Measurements from ENCODE around the gene LRRC2. TPM values are rescaled to one million over a fixed set of nuclear protein-coding genes. Genes with fewer than 3 reads are reported as not detected.

Gene LRRC2
- total and polyA plus RNA-seq, 5 experiments from 2014 or later: 0.26 to 0.33 TPM; not detected in 3

DNA sequence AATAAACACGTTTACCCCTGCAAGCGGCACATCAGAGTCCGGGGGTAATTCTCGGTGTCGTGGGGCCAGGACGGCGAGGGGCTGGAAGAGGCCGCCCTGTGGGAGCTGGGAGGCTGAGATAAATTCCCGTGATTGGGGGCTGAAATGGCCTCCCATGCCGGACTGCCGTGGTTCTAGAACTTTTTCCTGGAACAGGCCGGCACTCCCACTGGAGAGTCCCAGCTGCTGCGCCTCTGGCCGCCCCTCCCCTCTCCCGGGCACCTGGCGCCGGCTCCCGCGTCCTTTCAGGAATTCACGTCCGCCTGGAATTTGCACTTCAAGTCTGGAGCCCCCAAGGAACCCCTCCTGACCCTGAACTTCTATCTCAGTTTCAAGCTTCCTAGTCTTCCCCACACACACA, 10.8 kb upstream of the LRRC2 start:
- Mint-ChIP-seq H3K4me1 (peaks cover 4 to 11% (median 8%) of the 10 kb centered on the region in 4 donors), H3K27me3 (peaks cover 0 to 10% (median 3%) of the 10 kb centered on the region in 5 donors), H3K27ac (peak overlapping the region in 1 of 10 donors; percentile 21), H3K36me3 (no peaks in the 10 kb centered on the region), H3K9me3 (no peaks in the 10 kb centered on the region), H3K4me3 (no peak overlapping the region)
- POLR2A ChIA-PET: no interaction called here
- ATAC-seq (no peak), DNase-seq (no peak)

DNA sequence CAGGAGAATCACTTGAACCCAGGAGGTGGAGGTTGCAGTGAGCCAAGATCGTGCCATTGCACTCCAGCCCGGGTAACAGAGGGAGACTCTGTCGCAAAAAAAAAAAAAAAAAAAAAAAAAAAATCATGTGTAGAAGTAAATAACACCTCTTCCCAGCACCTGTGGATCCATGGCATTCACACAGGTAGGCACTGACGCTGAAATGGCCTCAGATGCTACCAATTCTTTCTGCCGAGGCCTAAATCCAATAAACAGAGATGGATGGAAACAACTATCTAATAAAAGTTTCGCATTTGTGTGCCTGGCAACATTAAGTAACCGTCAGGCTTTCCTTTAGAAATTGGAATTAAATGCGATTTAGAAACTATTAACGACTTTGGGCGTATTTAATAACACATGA, 10.3 kb upstream of the LRRC2 start:
- Mint-ChIP-seq H3K36me3 (no peaks in the 10 kb centered on the region), H3K4me1 (peaks cover 4 to 11% (median 8%) of the 10 kb centered on the region in 4 donors), H3K27me3 (peaks cover 0 to 10% (median 3%) of the 10 kb centered on the region in 5 donors), H3K4me3 (no peak overlapping the region), H3K27ac (peak overlapping the region in 1 of 10 donors; percentile 40), H3K9me3 (no peaks in the 10 kb centered on the region)
- ATAC-seq (no peak), DNase-seq (no peak)
- POLR2A ChIA-PET: no interaction called here

DNA sequence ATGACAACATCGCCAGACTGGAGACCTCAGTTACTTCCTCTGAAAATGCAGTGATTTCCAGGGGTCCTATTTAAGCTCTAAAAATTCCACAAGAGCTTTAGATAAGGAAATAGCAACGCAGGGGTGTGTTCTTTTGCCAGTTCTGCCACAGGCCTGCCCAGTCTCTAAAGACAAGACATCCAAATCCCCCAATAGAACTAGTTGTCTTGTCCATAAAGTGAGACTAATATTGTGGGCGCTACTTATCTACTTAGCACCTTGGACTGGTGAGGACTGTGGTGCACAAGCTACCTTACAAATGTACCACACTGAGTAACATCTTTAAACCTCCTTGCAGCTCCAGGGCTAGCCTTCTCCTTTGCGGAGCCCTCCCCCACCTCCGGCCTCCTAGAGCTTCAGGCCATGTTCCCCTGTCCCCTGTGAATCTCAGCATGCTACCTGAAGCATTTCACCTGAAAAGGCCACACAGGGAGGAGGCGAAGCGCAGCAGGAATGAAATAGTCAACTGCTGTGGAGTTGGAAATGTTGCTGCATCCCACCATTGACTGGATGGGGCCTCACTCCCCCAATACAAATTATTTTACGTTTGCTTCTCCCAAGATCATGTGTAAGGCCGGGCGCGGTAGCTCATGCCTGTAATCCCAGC, 9.6 kb upstream of the LRRC2 start:
- ATAC-seq (no peak), DNase-seq (no peak)
- Mint-ChIP-seq H3K4me1 (peaks cover 4 to 11% (median 8%) of the 10 kb centered on the region in 4 donors), H3K9me3 (no peaks in the 10 kb centered on the region), H3K27me3 (peaks cover 0 to 10% (median 3%) of the 10 kb centered on the region in 5 donors), H3K4me3 (no peak overlapping the region), H3K27ac (peak overlapping the region in 2 of 10 donors; percentile 40 to 65), H3K36me3 (no peaks in the 10 kb centered on the region)
- POLR2A ChIA-PET: no interaction called here

DNA sequence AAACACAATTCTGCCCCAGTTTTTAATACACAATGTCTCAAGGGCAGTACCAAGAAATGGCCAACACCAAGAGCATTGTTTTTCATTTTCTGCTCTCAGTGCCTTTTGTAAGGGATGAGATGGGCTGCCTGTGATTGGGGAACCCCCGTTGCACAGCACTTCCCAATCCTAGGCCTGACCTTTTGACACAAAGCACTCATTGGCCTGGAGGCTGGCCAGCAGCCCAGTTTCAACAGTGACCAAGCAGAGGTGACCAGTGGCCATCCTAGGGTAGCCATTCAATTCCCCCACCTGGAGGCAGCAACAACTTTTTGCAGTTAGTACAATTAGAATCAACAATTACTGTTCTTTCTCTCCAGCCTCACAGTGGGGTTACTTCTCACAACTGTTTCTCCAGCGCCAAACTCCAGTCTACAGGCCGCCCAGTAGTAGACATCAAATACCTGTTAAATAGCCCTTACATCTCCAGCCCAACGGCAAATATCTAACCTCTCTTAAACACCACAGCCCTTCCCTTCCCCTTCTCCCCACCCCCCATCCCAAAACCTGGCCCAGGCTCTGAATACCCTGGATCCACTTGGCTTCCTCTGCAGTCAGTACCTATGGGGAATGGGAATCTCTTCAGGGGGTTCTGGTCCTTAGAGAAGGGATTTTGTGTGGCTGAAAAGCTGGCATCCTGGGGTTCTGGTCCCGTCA, 8.9 kb upstream of the LRRC2 start:
- Mint-ChIP-seq H3K4me1 (peaks cover 4 to 10% (median 8%) of the 10 kb centered on the region in 4 donors), H3K9me3 (no peaks in the 10 kb centered on the region), H3K27ac (no peak overlapping the region), H3K4me3 (no peak overlapping the region), H3K27me3 (peaks cover 0 to 13% (median 3%) of the 10 kb centered on the region in 5 donors), H3K36me3 (peaks cover 0 to 5% (median 0%) of the 10 kb centered on the region in 3 donors)
- POLR2A ChIA-PET: no interaction called here
- DNase-seq: no peak
- no peak for ATAC-seq

DNA sequence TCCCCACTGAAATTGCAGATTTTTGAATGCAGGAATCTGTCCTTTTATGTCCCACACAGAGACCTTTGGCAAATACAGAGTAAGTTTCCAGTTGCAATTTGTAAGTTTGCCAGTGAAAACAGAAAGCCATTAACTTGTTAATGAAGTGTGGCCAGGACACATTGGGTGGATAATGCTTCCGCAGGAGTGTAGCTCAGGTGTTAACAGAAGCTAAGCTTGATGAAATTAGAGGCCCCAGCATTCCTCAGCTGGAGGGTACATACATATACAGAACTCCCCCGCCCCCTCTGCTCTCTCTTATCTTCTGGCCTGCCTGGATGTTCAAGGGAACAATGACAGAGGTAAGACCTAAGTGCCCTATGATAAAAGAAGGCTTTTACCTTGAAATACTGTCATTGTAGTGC, 8.1 kb upstream of the LRRC2 start:
- H3K9me3 Mint-ChIP-seq: peaks cover 0 to 7% (median 0%) of the 10 kb centered on the region in 9 donors
- POLR2A ChIA-PET: no interaction called here
- peaks cover 0 to 5% (median 0%) of the 10 kb centered on the region in 3 donors for H3K36me3 Mint-ChIP-seq
- H3K4me3 Mint-ChIP-seq: no peak overlapping the region
- peaks cover 4 to 7% (median 4%) of the 10 kb centered on the region in 4 donors for H3K4me1 Mint-ChIP-seq
- no peak overlapping the region for H3K27ac Mint-ChIP-seq
- DNase-seq (no peak), ATAC-seq (no peak)
- peaks cover 1 to 21% (median 3%) of the 10 kb centered on the region in 5 donors for H3K27me3 Mint-ChIP-seq

DNA sequence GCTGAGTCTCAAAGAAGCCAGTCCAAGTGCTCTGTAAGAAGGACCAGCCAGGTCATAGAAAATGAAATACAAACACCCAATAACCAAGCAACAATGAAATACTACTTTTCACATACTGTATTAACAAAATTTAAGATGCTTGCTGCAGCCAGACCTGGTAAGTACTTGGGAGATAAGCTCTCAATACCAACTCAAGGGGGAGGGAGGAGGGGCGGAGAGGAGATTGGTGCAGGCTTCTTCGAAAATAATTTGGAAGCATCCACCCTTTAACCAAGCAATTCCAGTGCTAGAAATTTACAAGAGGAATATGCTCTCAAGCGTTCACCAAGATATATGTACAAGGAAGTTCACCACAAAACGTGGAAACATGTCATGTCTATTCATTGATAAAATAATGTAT, 7.6 kb upstream of the LRRC2 start:
- POLR2A ChIA-PET: no interaction called here
- H3K27ac Mint-ChIP-seq: no peak overlapping the region

DNA sequence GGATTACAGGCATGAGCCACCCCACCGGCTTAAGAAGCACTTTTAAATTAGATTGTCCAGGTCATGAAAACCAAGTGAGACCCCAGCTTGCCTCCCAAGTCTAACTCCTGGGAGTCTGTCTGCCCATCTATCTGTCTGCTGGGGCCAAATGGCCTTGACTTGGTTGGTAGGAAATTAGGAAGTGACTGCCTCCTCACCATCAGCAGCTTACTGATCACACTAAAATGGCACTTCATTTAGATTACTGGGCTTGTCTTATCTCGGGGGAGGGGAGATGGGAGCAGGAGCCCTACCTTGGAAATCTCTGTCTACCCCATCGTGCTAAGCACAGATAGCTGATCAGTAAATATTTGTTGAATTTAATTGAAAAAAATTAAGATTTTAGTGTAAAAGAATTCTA, 5.6 kb upstream of the LRRC2 start:
- H3K36me3 Mint-ChIP-seq: peaks cover 0 to 5% (median 0%) of the 10 kb centered on the region in 3 donors
- peaks cover 3 to 28% (median 9%) of the 10 kb centered on the region in 5 donors for H3K27me3 Mint-ChIP-seq
- H3K9me3 Mint-ChIP-seq: peaks cover 0 to 10% (median 0%) of the 10 kb centered on the region in 9 donors
- POLR2A ChIA-PET: interaction anchor here (0.7 kb wide), 1 partner anchor 461 kb away, joined by 4 read pairs; no protein-coding TSS in a partner anchor
- ATAC-seq (no peak), DNase-seq (no peak)
- no peak overlapping the region for H3K4me3 Mint-ChIP-seq
- no peak overlapping the region for H3K27ac Mint-ChIP-seq
- H3K4me1 Mint-ChIP-seq: peaks cover 0 to under 1% (median 0%) of the 10 kb centered on the region in 4 donors

More for the DNA sequence above, 7.6 kb upstream of the LRRC2 start:
- H3K36me3 Mint-ChIP-seq: peaks cover 0 to 5% (median 0%) of the 10 kb centered on the region in 3 donors
- peaks cover 0 to 10% (median 0%) of the 10 kb centered on the region in 9 donors for H3K9me3 Mint-ChIP-seq
- peaks cover 0 to 1% (median 0%) of the 10 kb centered on the region in 4 donors for H3K4me1 Mint-ChIP-seq
- H3K27me3 Mint-ChIP-seq: peaks cover 1 to 21% (median 3%) of the 10 kb centered on the region in 5 donors
- H3K4me3 Mint-ChIP-seq: no peak overlapping the region
- ATAC-seq (no peak), DNase-seq (no peak)

DNA sequence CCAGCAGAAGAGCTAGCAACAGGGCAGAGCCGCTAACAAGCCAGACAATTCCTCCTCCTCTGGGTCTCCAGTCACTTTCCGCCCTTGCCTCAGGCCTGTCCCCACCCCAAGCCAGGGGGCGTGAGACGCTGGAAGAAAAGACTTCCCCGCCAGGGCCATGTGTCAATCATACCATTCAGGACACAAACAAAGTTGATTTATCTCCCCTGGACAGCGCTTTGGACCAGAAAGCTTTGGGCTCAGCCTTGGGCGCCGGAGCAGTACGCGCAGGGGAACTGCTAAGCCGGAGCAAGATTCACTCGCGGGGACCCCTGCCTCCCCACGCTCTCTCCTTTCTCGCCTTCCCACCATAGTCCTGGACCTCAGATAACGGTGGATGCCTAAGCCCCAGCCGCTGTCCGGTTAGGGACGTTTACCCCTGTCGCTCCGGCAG, 479 bp downstream of the LRRC2 start:
- Mint-ChIP-seq H3K9me3 (peaks cover 0 to 10% (median 0%) of the 10 kb centered on the region in 9 donors), H3K27ac (peak overlapping the region in 1 of 10 donors; percentile 60), H3K27me3 (peaks cover 9 to 54% (median 37%) of the 10 kb centered on the region in 5 donors), H3K4me1 (peaks cover 7 to 16% (median 14%) of the 10 kb centered on the region in 4 donors), H3K4me3 (peak overlapping the region; percentile 64 to 79 (median 72)), H3K36me3 (peaks cover 0 to 5% (median 0%) of the 10 kb centered on the region in 3 donors)
- peak; percentile 30 to 53 for ATAC-seq
- no peak for DNase-seq
- POLR2A ChIA-PET: interaction anchor here (0.6 kb wide), 1 partner anchor 12 kb away, joined by 3 read pairs; a partner anchor contains a TSS

DNA sequence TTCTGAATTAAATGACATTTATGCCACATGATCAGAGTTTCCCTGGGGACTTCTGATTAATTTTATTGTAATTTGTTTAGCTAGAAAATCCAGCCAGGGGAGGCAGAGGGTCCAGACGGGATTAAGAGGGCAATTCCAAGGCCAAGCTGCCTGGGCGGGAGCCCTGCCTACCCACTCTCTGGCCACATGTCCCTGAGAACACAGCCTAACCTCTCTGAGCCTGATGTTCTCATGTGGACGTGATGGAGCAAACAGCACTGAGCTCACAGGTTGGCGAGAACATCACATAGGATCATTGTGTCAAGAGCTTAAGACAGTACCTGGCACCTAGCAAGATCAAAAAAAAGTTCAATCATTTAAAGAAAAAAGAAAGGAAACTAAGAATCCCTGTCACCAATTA, 1.0 kb downstream of the LRRC2 start:
- POLR2A ChIA-PET: no interaction called here
- peak overlapping the region in 8 of 10 donors; percentile 64 to 77 (median 72) for H3K4me3 Mint-ChIP-seq
- no peaks in the 10 kb centered on the region for H3K36me3 Mint-ChIP-seq

DNA sequence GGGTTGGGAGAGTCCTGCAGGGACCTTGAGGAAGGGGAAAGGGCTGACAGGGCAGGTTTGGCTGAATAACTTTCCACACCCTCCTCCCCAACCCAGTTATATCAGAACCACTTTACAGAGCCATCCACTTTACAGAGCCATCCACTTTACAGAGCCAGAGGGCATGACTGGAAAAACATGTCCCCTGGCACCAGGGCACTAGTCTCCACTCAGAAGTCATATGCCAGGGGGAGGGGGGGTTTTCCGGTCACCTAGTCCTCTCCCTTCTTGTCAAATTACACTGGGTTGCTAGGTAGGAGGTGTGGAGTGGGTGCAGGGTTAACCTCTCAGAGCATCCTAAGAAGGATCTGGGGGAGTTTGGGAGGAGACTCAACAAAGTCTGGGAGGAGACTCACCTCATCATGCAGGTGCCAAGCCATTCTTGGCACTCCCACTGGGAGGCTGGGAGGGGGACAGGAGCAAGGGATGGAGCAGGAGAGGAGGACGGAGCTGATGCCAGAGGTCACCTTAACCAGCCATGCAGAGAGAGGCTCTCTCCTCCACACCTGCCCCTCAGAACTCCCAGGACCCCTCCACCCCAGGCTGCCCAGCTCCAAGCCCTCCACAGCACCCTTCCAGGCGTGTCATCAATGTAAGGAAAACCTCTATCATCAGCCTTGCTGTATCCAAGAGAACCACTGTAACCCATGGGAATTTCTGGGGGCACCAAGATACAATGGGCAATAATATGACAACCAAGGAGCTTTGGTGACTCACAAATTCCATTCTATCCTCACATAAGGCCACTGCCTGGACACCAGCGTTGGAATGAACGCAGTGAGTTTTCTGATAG, 1.7 kb downstream of the LRRC2 start:
- DNase-seq: no peak
- Mint-ChIP-seq H3K4me1 (peaks cover 7 to 16% (median 14%) of the 10 kb centered on the region in 4 donors), H3K36me3 (no peaks in the 10 kb centered on the region), H3K4me3 (peak overlapping the region in 2 of 10 donors; percentile 68 to 77), H3K9me3 (peaks cover 0 to 4% (median 0%) of the 10 kb centered on the region in 9 donors), H3K27ac (peak overlapping the region in 1 of 10 donors; percentile 62), H3K27me3 (peaks cover 11 to 62% (median 31%) of the 10 kb centered on the region in 5 donors)
- POLR2A ChIA-PET: no interaction called here
- ATAC-seq: no peak

More for the DNA sequence above, 1.0 kb downstream of the LRRC2 start:
- Mint-ChIP-seq H3K4me1 (peaks cover 7 to 16% (median 14%) of the 10 kb centered on the region in 4 donors), H3K9me3 (peaks cover 0 to 10% (median 0%) of the 10 kb centered on the region in 9 donors), H3K27ac (no peak overlapping the region), H3K27me3 (peaks cover 11 to 60% (median 37%) of the 10 kb centered on the region in 5 donors)
- ATAC-seq (no peak), DNase-seq (no peak)

DNA sequence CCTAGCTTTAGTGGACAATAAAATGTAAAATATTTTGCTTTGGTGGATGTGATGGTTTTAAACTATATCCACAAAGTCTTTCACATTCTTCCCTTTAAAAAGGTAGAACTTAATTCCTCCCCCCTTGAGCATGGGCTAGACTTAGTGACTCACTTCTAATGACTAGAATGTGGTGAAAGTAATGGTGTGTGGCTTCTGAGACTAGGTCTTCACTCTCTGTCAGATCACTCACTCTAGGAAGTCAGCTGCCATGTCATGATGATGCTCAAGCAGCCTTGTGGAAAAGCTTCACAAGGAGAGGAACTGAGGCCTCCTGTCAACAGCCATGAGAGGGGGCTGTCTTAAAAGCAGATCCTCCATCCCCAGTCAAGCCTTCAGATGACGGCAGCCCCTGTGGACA, 4.2 kb downstream of the LRRC2 start:
- Mint-ChIP-seq H3K4me1 (peaks cover 15 to 28% (median 28%) of the 10 kb centered on the region in 4 donors), H3K36me3 (no peaks in the 10 kb centered on the region), H3K9me3 (peaks cover 0 to 2% (median 0%) of the 10 kb centered on the region in 9 donors), H3K4me3 (no peak overlapping the region), H3K27me3 (peaks cover 9 to 49% (median 25%) of the 10 kb centered on the region in 5 donors), H3K27ac (no peak overlapping the region)
- POLR2A ChIA-PET: interaction anchor here (0.7 kb wide), 1 partner anchor 66 kb away, joined by 3 read pairs; no protein-coding TSS in a partner anchor
- no peak for DNase-seq
- no peak for ATAC-seq

DNA sequence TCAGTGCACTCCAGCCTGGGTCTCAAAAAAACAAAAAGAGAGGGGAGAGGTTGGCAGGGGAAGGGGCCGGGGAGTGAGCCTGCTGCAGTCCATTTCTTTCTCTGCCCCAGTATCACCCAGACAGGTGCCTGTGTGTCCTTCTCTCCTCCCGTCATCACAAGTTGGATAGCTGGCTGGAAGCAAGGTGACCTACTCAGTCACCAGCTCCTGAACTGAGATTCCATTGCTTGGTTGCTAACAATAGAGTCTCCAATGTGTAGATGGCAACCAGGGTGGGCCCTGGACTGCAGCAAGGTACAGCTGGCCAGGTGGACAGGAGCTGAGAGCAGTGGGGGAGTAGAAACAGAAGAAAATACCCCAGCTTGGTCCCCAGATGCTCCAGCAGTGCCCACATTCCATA, 4.6 kb downstream of the LRRC2 start:
- ATAC-seq (no peak), DNase-seq (no peak)
- no peak overlapping the region for H3K27ac Mint-ChIP-seq
- H3K27me3 Mint-ChIP-seq: peaks cover 9 to 48% (median 25%) of the 10 kb centered on the region in 5 donors
- POLR2A ChIA-PET: interaction anchor here (0.8 kb wide), 1 partner anchor 65 kb away, joined by 3 read pairs; no protein-coding TSS in a partner anchor
- H3K4me3 Mint-ChIP-seq: no peak overlapping the region
- H3K36me3 Mint-ChIP-seq: no peaks in the 10 kb centered on the region
- H3K9me3 Mint-ChIP-seq: peaks cover 0 to 2% (median 0%) of the 10 kb centered on the region in 9 donors
- peaks cover 15 to 28% (median 27%) of the 10 kb centered on the region in 4 donors for H3K4me1 Mint-ChIP-seq
